K562 (cell line): ENCODE measurements around the gene FTH1. TPM values are rescaled to one million over a fixed set of nuclear protein-coding genes. Genes with fewer than 3 reads are reported as not detected.

Experiments used
- ARID4B ChIP-seq: sonication (generic); formaldehyde crosslinking; IDR thresholded peaks from 2 replicates; pipeline ENCODE4 v1.8.0; 2022; ENCODE audit warnings: mild to moderate bottlenecking, missing genetic modification reagents
- CBFB ChIP-seq: sonication (generic); formaldehyde crosslinking; IDR thresholded peaks from 2 replicates; pipeline ENCODE4 v1.4.0; 2020; ENCODE audit warnings: mild to moderate bottlenecking, missing genetic modification reagents
- FOXO4 ChIP-seq: fragments of 450-650 bp; formaldehyde crosslinking; IDR thresholded peaks from 2 replicates; pipeline ENCODE4 v1.4.0; 2020; ENCODE audit warnings: mild to moderate bottlenecking, moderate library complexity
- GTF2E2 ChIP-seq: fragments of 200-800 bp; sonication (Bioruptor generic); IDR thresholded peaks from 2 replicates; pipeline ENCODE4 v1.6.1; 2016; ENCODE audit warnings: missing genetic modification characterization, missing compliant biosample characterization
- MECOM ChIP-seq: fragments of 250-450 bp; sonication (Bioruptor Pico); IDR thresholded peaks from 2 replicates; pipeline ENCODE4 v1.8.0; 2022; ENCODE audit warnings: inconsistent platforms
- MITF ChIP-seq: IDR thresholded peaks from 2 replicates; pipeline ENCODE4 v1.6.1; 2014; ENCODE audit warnings: antibody characterized with exemption
- MYBL2 ChIP-seq, 2 experiments: fragments of 450-650 bp in 1 of 2; sonication (generic) in 1 of 2; formaldehyde crosslinking in 1 of 2; IDR thresholded peaks; 2 replicates each; pipeline versions ENCODE4 v1.6.1 to v1.8.1; 2017 to 2022; ENCODE audit warnings: borderline replicate concordance in 1 of 2, inconsistent platforms in 1 of 2, low read depth in 1 of 2, mild to moderate bottlenecking in 1 of 2, missing genetic modification reagents in 1 of 2, moderate library complexity in 1 of 2
- RBM22 ChIP-seq: fragments of 200-400 bp; formaldehyde crosslinking; IDR thresholded peaks from 2 replicates; pipeline ENCODE4 v1.6.1; 2018; ENCODE audit warnings: low read length, low read depth; ENCODE audit not compliant: poor library complexity, severe bottlenecking
- RREB1 ChIP-seq: fragments of 250-450 bp; sonication (Bioruptor Pico); IDR thresholded peaks from 2 replicates; pipeline ENCODE4 v1.4.0; 2020
- SETDB1 ChIP-seq: IDR thresholded peaks from one replicate; pipeline ENCODE4 v1.6.1; 2012; ENCODE audit warnings: low read length, control low read depth, inconsistent platforms
- SMAD4 ChIP-seq: fragments of 250-450 bp; sonication (Bioruptor Pico); conservative IDR thresholded peaks from 2 replicates; pipeline ENCODE4 v1.8.0; 2021; ENCODE audit warnings: inconsistent platforms, mild to moderate bottlenecking, moderate library complexity
- SMARCA5 ChIP-seq: fragments of 450-650 bp; IDR thresholded peaks from 2 replicates; pipeline ENCODE4 v1.6.1; 2016
- ZNF140 ChIP-seq: fragments of 250-450 bp; sonication (Bioruptor Pico); IDR thresholded peaks from 2 replicates; pipeline ENCODE4 v1.8.0; 2021; ENCODE audit warnings: moderate library complexity, mild to moderate bottlenecking, inconsistent platforms
- polyA plus RNA-seq, 8 experiments: library from polyadenylated mRNA; depleted of rRNA in 4 of 8; stranded (reverse) in 5 of 8; unstranded in 3 of 8; fragments of >200 nt; fragmentation: Nextera tagmentation in 2 of 8; fragmentation: Illumina TruSeq in 1 of 8; extraction: Ambion mirVana in 2 of 8; extraction: Trizol in 1 of 8; gene quantifications; 2 replicates each; pipeline versions ENCODE4 v1.2.1 to v1.2.3, GENCODE V29; 2011 to 2014; ENCODE audit warnings: inconsistent platforms in 1 of 8, missing spikeins in 1 of 8
- total RNA-seq, 7 experiments: library from RNA; depleted of rRNA in 6 of 7; stranded (reverse); fragments of >200 nt in 6 of 7; fragmentation: Illumina TruSeq in 2 of 7; extraction: Trizol in 2 of 7; gene quantifications; 2 replicates each; pipeline versions ENCODE4 v1.2.1 to v1.2.3, GENCODE V29; 2011 to 2021; ENCODE audit warnings: low replicate concordance in 1 of 7

Gene FTH1
- total and polyA plus RNA-seq, 9 of the 15 experiments (the other 6 are each of a cell fraction or from before 2014, with no cell fraction given) = 370 to 3,146 (median 802) TPM

- TF ChIP-seq ARID4B (CRISPR knock-in tag) (peak; percentile 78), GTF2E2 (no peak; the same call in 1 of the 2 replicates), SMARCA5 (peak; percentile 96), ZNF140 (CRISPR knock-in tag) (no peak), SMAD4 (CRISPR knock-in tag) (peak; percentile 86), MYBL2 (IDR thresholded peaks at IDR 0.05; ENCODE audit: low read depth) (no peak), MYBL2 (CRISPR knock-in tag; IDR thresholded peaks at IDR 0.05; ENCODE audit: borderline replicate concordance) (no peak), SETDB1 (no peak), CBFB (CRISPR knock-in tag) (0 out of 2 replicates have a peak, but pooled peaks have one; percentile 19), RREB1 (CRISPR knock-in tag) (no peak), RBM22 (no peak), MECOM (CRISPR knock-in tag) (peak; percentile 91), MITF (no peak; the same call in 1 of the 2 replicates), FOXO4 (no peak)
Measured at GRCh38 chr11:61919705-61920631, 47.5 kb downstream of the FTH1 start (continued).
